NCI-H446 (cell line): ENCODE results near the gene MLLT6.

Source experiments
- DNase-seq, 2 experiments: peaks; one replicate each; lab custom pipeline; 2025; lab: John Stamatoyannopoulos, UW

MLLT6 gene

DNA sequence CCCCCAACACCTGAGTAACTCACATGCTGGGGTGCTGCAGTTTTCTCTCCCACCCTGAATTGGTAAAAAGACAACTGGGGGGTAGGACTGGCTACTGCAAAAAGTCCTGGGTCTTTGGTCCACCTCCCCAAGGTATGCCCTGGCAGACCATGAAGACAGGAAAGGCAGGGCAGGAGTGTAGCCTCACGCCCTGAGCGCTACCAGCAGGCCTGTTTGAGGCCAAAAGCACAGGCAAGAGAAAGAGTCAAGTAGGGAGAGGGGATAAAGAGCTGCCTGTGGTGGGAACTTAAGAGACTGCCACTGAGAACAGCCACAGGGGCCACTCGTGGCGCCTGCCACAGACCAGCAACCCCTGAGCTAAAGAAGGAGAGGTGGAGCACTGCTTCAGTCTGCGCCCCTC lies 61.3 kb downstream of the MLLT6 start:
- no peak for DNase-seq

DNA sequence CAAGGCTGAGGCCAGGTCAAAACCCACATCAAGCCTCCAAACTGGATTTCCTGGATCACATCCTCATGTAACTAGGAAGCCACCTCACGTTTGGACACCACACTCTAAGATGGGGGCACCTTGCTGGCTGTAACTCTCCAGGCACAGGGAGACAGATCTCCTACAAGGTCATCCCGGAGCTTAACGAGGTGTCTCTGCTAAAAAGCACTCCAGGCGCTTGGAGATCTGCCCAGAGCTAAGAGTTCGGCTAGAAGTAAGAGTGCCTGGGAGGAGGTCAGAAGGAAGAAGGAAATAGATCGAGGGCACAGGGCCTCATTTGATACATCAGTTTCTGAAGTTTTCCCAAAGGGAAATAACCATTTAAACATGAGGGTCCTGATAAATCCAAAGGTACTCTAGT lies 63.3 kb downstream of the MLLT6 start:
- no peak for DNase-seq

DNA sequence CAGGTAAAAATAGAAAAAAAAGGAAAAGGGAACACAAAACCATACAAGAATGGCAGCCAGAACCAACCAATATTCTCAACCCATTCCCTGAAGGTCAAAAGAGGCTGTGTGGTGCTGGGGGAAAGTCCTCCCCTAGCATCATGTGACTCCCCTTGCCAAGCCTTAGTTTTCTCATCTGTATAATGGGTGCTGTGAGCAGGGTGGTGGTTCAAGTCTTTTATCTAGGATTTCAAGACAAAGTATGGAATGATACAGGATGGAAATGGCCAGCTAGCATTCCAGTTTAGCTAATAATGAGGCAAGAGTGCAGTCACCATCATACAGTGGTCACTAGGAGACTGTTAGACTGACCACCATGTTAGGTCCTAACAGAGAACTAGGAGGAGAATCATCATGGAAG lies 68.2 kb downstream of the MLLT6 start:
- no peak for DNase-seq

DNA sequence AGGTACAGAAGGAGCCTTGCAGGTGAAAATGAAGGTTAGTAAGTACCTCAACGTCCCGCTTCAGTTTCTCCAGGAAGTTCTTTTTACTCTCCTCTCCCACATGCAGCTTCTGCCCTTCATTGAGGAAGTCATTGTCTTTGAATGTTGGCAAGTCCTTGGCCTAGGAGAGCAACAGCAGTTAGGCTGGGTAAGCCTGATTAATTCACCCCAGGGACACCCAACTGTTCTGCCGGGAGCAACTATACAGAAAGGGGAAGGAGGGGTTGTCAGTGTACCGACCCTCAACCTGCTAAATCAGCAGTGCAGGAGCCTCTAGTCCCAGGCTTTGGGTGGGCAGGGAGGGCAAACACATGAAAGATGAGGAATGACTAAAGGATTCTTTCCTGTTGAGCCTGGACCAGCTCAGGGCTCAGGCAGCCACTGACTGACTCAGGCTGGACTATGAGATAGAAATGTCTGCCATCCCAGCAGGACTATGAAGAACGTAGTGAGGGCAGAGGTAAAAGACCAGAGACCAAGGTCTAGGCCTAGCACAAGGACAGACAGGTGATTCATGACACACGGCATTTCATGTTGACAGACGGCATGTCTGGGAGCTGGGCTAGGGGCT lies 72.7 kb downstream of the MLLT6 start:
- no peak for DNase-seq
